ENCODE results near the gene RAI1.

The RAI1 gene

DNA sequence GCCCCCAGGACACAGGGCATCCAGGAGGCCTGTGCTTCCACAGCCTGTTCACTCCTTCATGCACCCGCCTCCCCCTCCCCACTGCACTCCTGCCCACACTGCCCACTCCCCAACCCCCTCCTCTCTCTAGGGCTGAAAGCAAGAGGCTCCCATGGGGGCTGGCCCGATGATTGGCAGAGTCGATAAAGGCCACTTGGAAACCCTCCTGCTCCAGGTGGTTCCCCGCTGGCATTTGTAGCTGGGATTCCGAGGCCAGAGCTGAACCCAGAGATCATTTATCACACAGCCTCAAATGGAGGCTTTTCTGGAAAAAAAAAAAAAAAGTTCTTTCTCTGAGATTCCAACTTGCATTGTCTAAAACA is 81.5 kb downstream of the RAI1 start:
- in situ Hi-C loops (cut with HindIII; ENCODE audit: low sequenced_read_pairs), result no loop called here

DNA sequence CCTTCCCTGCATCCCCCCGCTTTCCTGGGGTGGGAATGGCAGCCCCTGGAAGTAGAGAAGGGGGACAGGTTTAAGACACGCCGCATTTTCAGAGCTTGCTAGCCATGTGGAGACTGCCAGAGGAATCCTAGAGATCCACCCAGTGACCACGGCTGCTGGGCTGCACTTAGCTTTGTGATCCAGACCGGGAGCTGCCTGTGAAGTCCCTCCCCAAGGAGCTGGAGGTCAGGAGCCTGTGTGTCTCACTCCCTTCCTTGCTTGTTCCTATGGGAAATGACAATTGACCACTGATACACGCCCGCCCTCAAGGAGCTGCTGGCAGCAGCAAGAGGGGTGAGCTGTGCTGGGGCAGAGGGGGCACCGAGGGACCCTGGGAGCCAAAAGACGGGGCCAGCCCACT is 81.9 kb downstream of the RAI1 start:
- in situ Hi-C loops (cut with HindIII; ENCODE audit: low sequenced_read_pairs), result no loop called here

DNA sequence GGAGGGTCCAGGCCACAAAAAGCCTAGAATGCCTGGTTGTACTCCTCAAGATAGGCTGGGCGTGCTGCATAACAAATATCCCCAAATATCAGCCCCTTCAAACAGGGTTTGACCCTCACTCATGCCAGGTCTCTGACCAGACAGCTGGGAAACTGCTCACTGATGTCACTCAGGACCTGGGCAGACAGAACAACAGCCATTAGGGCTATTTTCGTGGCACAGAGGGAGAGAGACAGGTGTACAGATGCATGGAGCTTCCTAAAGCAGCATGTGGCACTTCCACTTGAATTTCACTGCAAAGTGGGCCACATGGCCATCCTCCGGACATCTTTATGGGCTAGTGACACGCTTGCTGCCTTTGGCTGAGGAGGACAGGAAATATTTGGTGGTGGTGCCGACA is 82.5 kb downstream of the RAI1 start:
- in situ Hi-C loops (cut with HindIII; ENCODE audit: low sequenced_read_pairs), result no loop called here

DNA sequence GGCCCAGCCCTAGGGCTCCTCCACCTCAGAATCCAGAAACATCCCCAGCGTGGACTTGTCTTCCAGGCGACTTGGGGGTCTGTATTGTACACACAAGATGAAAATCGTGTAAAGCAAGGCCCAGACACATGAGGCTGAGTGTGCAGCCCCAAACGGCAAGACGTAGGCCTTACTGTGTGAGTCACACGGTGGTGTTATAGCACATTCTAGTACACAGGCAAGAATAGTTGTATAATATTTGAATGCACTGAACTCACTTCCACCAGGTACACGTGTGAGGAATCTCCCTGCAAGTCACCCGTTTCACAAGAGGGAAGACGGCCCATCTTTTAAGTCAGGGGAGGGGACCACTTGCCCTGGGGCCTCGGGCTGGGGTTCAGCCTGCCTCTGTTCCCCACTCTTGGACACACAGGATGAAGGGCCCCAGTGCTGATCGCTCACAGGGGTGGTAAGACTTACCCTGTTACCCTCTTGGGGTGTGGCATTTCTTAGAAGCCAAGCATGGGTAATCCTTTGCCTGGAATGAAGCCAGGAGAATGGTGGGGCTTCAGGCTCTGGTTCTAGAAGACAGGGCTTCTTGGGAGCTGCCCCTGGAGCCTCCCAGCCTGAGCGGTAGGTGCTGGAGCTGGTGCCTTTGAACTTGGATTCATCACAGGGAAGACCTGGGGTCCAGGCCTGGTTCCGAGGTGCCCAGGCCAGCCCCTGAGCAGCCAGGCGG is 84.3 kb downstream of the RAI1 start:
- in situ Hi-C loops (cut with HindIII; ENCODE audit: low sequenced_read_pairs), result loop anchor here (5.0 kb wide), 2 partner anchors 73 to 103 kb away; no protein-coding TSS in a partner anchor

DNA sequence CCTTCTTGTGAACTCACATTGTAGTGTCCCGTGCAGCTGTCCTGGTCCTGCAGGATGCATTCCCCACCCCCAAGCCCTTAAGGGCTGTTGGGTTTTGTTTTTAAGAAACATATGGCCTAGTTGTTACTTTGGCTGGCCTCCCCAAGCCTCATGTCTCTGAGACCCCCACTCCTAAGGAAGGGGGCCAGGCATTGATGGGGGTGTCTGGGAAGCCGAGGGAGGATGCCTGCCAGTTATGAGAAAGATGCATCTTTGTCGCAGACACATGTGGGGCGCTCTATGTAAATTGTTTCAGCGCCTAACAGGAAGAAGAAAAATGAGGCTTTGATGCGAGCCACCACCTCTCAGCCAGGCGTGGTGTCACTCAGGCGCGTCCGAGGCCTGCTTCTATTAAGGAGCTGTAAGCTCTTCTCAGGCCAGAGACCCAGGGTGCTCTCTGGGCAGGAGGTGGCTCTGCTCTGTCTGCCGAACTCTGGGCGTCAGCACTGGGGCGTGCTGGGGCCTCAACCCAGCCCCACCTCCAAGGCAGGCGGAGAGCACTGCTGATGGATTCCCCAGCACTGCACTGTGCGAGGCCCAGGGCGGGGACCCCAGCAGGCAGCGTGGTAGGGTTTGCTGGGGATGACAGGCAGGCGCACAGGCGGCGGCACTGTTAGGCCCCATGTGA is 85.0 kb downstream of the RAI1 start:
- in situ Hi-C loops (cut with HindIII; ENCODE audit: low sequenced_read_pairs), result loop anchor here (5.0 kb wide), 2 partner anchors 74 to 104 kb away; no protein-coding TSS in a partner anchor

DNA sequence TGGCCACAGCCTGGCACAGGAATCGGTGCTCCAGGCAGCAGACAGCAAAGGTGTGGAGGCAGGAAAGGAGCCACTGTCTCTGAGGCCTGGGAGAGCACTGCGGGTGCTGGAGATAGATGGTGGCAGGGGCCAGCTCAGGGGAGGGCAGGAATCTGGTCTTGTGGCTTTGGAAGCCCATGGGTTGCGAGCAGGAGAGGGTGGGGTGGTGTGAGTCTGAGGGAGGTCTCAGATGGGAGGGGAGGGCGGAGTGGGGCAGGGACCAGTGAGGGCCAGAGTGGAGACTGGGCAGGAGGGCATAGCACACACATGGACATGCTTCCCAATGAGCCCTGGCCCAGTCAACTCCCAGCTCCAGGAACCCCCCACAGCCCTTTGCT is 85.5 kb downstream of the RAI1 start:
- in situ Hi-C loops (cut with HindIII; ENCODE audit: low sequenced_read_pairs), result loop anchor here (5.0 kb wide), 2 partner anchors 74 to 104 kb away; no protein-coding TSS in a partner anchor

DNA sequence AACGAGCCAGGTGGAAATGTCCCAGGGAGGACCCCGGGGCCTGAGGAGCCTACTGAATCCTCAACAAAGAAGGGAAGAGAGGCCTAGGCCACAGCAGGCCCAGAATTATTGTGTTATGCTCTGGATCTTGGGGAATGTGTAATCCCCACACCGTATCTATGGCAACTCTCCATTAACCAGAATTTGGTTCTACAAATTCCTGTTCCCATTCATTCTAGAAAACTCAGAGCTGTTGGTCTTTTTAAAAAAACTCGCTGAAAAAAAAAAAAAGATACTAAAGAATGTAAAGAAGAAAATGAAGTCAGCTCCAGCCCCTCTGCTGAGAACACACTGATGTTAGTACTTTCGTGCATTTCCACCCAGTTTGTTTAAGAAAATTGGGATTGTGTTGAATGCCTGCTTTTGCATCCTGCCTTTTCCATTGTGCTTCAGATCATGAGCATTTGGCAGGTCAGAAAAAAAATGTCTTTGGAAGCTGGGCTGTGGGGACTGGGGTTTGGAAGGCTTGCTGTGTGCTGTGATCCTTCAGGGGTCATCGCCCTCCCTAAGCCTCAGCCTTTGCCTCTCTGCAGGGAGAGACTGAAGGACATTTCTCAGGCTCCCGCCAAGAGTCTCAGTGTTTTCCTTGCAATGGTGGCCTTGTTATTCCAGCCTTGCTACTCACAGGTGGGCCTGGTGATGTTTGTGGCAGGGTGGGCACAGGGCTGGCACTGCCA is 86.1 kb downstream of the RAI1 start:
- in situ Hi-C loops (cut with HindIII; ENCODE audit: low sequenced_read_pairs), result loop anchor here (5.0 kb wide), 2 partner anchors 75 to 105 kb away; no protein-coding TSS in a partner anchor

DNA sequence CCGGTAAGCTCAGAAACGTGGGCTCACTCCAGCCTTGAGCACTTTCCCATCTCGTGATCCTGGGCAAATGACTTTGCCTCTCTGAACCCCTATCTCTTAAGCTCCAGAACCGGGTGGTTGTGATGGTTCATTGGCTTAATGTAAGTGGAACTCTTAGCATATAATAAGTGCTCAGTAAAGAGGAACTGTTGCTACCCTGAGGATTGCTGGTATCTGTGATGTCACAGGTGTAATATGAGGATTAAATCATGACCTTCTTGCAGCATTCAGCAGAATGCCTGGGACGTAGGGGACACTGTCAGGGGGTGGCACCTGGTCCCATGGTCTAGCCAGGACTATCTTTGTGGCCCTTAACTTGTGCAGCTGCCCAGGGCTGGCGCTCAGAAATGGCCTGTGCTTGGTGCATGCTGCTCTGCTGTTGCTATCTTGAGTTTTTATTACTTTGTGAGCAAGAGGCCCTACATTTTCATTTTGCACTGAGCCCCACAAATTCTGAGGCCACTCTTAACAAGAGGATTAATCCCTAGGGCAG is 86.7 kb downstream of the RAI1 start:
- in situ Hi-C loops (cut with HindIII; ENCODE audit: low sequenced_read_pairs), result loop anchor here (5.0 kb wide), 2 partner anchors 76 to 106 kb away; no protein-coding TSS in a partner anchor

DNA sequence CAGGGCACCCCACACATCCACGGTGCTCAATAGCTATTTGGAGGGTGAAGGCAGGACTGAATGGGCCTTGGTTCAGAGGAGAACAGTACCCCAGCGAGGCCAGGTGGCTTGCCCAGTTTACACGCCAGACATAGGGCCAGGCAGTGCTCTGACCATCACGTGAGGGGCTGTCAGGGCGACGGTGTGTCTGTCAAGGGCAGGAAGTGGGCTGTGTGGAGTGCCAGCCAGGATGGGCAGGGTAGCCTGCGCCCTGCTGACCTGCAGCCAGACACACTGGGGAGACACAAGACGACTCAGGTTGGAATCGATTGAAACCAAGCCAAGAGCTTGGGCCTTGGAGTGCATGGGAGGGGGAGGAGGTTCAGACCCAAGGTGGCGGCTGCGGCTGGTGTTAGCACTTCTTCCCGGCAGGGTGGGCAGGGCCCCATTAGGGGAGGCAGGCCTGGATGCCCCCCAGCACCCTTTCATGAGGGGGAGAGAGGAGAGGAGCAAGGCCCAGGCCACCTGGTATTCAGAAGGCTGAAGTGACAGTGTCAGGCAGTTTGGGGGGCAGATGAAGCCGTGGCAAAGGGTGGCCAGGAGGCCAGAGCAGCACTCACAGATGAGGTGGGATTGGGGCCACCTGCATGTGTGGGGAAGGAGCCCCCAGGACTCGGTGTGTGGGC is 87.3 kb downstream of the RAI1 start:
- in situ Hi-C loops (cut with HindIII; ENCODE audit: low sequenced_read_pairs), result loop anchor here (5.0 kb wide), 2 partner anchors 76 to 106 kb away; no protein-coding TSS in a partner anchor

DNA sequence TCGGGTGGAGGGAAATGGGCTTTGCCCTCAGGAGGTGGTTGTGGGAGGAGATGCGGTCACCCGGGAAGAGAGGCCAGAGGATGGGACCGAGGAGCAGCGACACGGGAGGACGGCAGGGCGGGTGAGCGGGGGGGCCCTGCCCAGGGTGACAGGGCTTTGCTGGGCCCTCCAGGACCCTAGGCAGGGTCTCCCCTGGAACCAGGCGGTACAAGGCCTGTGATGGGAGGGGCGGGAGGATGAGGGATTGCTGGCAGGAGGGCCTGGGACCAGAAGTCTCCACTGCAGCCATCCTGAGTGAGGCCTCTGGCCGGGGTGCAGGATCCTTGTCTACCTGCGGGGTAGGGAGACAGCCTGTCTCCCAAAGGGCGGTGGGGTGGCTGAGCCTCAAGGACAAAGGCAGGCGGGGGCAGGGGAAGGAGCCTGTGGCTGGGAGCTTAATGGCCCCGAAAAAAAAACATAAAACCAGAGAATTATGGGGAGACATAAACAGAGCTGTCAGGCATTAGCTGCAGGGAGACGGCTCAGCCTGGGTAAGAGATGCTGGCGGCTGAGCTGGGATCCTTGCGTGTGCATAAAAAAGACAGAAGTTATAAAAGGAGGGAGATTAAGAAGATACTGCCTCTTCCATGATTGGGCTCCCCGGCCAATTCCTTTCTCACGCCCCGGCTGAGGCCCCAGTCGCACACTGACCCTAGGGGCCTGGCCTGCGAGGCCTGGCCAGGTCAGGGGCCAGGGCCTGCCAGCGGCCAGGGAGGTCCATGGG is 88.8 kb downstream of the RAI1 start:
- in situ Hi-C loops (cut with HindIII; ENCODE audit: low sequenced_read_pairs), result loop anchor here (5.0 kb wide), 2 partner anchors 78 to 108 kb away; no protein-coding TSS in a partner anchor

DNA sequence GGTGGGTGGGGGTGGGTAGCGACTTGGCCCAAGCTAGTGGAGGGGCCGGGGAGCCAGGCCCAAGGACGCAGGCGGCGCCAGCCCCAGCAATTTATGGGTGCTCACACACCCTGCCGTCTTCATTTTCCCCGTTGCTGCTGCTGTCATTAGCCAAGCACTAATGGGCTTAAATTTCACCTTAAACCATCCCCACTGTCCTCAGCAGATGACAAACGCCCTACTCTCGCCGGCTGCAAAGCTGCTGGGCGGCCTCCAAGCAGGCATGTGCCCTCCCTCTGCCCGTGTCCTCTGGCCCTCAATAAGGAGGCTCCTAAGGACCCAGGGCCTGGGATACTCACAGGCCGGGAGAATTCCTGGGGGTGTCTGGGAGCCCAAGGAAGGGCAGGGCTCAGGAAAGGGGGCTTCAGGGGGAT is 89.4 kb downstream of the RAI1 start:
- in situ Hi-C loops (cut with HindIII; ENCODE audit: low sequenced_read_pairs), result no loop called here

DNA sequence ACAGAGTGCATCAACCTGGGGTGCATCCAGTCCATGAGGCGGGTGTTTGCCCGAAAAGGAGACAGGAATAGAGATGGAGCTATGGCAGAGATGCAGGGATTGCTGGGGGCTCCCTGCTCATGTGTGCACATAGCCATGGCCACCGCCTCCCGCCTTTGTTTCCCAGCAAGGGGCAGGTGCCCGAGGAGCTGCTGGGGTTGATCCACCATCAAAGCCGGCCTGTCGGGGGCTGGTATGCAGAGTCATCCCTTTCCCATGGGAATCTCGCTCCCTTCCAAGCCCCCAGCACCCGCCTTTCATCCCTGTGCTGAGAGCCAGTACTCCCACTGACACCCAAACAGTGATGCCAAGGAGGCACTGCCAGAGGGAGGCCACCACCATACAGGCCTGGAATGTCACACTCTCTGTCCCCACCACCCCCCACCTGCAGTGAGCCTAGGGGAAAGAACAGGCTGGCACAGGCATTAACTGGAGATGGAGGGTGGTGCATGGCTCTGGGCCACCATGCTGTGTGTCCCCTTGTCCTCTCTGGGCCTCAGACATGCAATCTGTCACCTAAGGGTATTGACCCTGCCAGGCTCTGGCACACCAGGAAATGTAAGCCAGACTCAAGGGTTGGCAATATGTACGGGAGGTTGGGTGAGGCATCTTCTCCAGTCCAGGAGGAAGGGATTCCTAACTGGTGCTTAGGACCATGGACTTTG is 90.4 kb downstream of the RAI1 start:
- in situ Hi-C loops (cut with HindIII; ENCODE audit: low sequenced_read_pairs), result no loop called here

DNA sequence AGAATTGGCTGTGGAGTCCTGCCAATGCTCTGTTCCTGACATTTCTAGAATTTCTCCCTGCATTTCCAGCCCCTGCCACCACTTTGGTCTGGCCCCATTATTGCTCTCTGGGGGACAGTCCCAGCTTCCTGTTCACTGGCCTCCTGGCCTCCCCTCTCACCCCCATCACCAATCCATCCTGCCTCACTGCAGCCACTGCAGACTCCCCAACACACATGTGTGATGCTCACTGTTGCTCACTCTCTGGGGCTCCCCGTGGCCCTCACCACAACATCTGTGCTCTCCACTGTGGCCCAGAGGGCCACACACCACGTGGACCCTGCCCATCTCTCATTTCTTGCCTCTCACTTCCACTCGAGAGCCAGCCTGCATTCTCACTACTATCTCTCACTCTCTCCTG is 91.0 kb downstream of the RAI1 start:
- in situ Hi-C loops (cut with HindIII; ENCODE audit: low sequenced_read_pairs), result no loop called here

DNA sequence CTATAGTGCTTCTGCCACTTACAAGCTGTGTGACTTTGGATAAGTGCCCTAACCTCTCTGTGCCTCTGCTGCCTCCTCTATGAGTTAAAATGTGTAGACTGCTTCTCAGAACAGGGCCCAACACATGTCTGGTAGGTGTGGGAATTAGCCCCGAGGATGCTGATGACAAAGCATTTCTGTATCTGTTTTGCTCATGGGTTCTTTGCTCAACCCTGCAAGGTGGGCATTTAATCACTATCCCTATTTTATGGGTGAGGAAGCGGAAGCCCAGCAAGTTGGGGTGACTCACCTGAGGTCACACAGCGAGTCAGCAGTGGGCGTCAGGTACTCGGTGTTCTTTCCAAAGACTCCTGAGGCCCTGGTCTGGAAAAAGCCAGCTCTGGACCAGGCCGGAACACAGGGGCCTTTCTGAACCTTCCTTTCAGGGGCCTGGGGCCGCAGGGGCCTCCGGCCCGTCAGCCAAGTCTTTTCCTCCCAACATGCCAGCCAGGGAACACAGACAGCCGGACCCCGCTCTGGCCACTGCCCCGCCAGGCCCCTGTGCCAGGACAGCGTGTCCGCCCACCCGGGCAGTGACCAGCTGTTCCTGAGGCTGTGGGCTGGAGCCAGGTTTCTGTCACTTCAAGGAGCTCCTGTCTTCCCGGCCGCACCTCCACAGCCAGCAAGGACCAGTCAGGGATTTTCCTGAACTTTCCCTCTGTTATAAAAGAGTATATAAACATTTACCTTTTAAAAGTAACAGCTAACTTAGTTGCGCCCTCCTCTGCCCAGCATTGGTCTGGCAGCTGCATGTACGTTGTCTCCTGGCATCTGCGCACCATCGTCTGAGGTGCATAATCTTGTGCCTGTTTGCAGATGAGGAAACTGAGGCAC is 93.0 kb downstream of the RAI1 start:
- in situ Hi-C loops (cut with HindIII; ENCODE audit: low sequenced_read_pairs), result no loop called here

DNA sequence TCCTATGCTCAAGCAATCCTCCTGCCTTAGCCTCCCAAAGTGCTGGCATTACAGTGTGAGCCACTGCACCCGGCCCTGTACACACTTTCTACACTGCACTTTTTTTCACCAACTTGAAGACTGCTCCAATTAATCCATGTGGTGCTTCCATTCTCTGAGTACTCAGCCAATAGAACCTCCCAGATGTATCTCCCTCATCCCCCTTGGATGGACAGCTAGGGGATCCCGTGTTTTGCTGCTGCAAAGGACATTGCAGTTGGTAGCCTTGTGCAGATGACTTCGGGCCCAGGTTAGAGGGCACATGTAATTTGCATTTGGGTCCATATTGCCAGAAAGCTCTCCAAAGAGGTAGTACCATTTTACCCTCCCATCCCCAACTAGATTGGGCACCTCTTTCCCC is 95.6 kb downstream of the RAI1 start:
- in situ Hi-C loops (cut with HindIII; ENCODE audit: low sequenced_read_pairs), result no loop called here

DNA sequence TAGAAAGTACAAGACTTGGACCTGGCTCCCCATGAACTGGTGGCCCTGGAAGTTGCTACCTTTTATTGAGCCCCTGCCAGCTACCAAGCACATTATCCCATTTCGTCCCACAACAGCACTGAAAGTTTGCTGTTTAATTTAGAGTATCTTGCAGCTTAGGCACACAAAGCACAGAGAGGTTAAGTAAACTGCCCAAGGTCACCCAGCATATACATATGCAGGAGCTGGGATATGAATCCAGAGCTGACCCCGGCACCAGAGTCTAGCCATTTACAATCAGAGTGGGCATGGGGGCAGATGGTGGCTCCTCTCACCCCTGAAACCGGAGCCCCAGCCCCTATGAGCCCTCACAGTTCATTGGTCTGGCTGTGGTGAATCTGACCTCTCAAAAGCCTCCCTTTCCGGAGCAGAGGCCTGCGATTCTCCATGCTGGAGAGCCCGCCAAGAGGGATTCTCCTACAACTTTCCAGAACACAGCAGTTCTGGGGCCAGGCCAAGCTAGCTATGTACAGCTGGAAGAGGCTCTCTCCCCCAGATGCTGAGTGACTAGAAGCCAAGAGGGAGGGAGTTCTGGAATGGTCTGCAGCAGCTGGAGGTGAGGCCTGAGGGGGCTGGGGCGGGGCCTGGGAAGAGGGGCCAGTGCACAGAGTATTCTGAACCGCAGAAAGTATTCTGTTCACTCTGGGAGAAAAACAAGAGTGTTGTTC is 97.2 kb downstream of the RAI1 start:
- in situ Hi-C loops (cut with HindIII; ENCODE audit: low sequenced_read_pairs), result no loop called here

DNA sequence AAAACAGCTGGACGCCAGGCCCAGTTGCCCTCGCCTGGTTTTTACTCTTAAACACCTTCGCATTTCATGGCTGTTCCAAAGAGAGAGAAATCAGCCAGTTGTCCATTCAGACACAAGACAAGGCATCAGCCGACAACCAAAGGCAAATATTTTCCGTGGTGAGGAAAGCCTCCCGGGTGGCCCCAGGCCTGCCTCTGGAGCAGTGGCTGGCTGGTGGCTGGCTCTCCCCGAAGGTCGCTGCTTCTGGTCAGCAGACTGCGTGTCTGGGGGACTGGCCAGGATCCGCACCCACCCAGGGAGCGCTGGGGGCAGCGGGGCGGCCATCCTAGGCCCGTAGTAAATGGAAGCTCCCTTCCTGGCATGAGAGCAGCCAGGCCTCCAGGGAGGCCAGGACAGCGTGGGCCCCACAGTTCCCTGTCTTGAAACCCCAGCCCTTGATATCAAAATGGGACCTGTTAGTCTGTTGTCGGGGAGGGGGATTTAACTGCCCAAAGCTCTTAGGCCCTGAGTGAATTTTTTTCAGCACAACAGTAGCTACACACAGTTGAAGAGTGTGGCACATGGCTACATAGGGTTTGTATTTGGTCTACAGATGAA is 97.9 kb downstream of the RAI1 start:
- in situ Hi-C loops (cut with HindIII; ENCODE audit: low sequenced_read_pairs), result no loop called here

Measured in endothelial cell of hepatic sinusoid (primary cell).